Measurements from ENCODE around the gene TPO.
"Not testable (repeated sequence)": the region's sequence is repeated elsewhere in the genome, so short reads cannot be mapped to it uniquely, and the experiment has no call there.

TPO gene

DNA sequence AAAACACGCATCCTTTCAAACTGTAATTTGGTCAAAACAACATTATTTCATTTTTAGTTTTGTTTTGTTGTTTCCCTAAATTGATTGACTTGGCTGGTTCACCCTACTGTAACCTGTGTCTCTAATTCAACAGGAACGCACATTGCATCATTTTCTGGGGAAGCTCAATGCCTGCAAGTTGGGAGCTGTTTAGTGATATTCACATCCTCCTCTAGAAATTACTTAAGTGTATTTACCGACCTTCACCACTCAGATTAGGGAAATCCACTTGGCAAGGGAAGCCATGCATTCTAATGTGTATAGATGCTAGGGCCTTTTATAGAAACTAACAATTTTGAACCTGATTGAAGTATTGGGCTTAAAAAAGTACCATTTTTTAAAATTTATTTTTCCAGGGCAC lies 7.3 kb upstream of the TPO start:
- DNase-seq, result no peak

DNA sequence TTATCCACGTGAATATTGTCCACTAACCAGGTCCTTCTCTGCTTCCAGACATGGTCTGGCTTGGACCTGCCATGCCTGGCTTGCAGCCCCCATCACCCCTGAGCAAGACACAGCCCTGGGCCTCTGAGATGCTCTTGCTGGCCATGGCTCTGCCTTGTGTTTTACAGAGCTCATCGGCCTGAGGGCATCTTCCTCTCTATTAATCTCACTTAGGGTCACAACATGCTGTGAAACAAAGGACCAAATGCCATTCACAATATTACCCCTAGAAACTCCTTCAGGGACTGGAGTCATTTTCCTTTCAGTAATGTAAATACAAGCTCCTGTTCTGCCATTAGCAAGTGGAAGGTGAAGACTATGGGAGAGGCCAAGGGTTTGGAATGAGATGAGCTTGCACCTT lies 6.8 kb upstream of the TPO start:
- no peak for DNase-seq

DNA sequence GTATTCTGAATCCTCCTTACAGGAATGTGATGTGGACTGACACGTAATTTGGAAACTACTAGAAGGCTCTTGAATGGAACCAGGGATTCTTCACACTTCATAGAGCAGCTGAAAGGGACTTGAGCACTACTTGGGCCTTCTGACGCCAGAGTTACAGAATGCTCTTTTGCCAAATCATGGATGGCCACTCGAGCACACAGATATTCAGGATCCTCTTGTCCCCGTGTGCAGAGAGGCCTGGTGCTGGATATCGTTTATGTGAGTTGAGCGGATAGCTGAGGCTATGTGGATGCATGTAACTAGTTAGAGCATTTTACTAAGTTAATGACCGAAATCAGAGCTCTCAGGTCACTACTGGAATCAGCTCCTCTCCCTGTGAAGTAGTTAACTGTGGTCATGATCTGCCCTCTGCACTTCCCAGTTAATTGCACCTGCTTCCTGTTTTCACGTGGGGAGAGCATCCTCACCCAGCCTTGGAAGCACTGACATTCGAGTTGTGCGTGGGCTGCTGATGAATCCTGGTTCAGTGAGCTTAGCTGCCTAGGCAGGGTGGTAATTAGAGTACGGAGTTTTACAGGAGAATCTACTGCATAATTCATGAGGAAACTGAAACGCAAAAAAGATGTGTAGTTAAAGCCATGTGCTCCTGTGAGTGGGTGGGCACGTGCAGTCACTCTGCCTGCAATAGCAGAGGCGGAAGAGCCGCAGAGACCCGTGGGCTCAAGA lies 5.2 kb upstream of the TPO start:
- DNase-seq, result no peak

DNA sequence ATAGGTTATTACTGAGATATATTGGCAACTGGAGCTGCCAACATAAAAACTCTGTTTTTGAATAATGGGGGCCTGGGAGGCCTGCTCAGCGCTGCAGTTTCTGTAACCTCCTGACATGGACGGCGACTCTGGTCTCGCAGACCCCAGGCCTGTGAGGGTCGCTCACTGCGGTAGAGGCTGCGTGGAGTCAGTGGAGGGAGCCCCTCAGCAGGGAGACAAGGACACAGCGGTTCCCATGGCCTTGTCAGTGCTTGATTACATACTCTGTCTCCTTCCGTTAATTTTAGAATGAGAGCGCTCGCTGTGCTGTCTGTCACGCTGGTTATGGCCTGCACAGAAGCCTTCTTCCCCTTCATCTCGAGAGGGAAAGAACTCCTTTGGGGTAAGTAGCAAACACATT lies 858 bp downstream of the TPO start:
- no peak for DNase-seq

DNA sequence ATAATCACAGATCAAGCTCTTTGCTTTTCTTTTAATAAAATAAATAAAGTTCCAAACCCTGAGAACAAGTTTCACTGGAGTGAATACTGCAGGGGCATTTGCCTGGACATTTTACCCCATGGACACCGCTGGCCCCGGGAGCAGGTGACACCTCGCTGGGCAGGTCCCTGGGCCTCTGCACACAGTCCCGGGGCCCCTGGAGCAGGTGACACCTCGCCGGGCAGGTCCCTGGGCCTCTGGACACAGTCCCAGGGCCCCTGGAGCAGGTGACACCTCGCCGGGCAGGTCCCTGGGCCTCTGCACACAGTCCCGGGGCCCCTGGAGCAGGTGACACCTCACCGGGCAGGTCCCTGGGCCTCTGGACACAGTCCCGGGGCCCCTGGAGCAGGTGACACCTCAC lies 1.6 kb downstream of the TPO start:
- not testable (repeated sequence) for DNase-seq

DNA sequence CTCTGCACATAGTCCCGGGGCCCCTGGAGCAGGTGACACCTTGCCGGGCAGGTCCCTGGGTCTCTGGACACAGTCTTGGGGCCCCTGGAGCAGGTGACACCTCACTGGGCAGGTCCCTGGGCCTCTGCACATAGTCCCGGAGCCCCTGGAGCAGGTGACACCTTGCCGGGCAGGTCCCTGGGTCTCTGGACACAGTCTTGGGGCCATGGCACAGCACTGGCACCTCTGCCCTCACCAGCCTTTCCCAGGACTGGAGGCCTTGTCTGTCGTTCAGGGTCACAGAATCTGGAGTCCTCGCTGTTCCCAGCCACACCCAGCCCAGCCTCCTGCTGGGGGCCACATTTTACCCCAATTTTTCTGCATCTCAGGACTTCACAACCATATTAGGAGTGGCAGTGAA lies 2.2 kb downstream of the TPO start:
- DNase-seq, result no peak

DNA sequence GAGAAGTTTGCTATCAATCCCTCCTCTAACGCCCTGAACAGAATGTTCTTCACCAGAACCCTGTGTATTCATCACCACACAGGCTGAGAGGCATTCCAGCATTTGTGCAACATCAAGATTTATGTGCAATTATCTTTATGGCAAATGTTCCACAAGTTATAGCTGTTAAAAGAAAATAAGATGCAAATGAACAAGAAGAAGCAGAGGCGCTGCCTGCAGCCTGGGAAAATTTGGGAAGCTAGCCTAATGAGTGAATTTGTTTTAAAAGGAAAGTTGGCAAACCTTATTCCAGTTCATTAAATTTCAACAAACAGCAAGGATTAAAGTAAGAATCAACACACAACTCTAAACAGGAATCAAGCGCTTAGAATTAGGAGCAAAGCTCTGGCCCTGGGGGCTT lies 5.3 kb downstream of the TPO start:
- no peak for DNase-seq

DNA sequence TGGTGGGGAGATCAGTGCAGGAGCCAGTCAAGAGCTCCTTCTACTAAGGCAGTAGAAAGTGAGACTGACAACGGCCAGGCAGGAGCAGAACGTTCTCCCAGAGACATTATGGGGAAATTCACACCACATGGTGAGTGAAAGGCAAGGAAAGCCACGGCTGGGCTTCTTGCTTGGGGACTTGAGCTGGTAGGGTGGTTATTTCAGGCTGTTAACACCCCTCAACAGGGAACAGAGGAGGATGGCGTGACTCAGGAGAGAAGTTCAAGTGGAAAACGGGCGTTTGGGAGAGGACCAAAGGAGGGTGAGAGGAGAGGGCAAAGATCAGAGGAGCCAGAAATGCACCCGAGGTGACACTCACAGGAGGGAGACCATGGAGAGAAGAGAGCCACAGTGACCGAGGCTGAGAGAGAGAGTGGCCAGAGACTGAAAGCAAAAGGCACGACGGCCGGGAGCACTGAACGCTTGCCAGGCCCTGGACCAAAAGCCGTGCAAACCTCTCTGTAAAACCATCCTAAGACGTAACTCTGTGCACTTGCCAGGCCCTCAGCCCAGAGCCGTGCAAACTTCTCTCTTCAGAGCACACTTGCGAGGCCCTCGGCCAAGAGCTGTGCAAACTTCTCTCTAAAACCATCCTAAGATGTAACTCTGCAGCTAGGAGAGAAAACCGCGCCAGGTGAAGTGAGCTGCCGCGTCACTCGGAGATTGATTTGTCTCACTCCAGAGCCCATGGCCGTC lies 7.7 kb downstream of the TPO start:
- DNase-seq, result no peak

DNA sequence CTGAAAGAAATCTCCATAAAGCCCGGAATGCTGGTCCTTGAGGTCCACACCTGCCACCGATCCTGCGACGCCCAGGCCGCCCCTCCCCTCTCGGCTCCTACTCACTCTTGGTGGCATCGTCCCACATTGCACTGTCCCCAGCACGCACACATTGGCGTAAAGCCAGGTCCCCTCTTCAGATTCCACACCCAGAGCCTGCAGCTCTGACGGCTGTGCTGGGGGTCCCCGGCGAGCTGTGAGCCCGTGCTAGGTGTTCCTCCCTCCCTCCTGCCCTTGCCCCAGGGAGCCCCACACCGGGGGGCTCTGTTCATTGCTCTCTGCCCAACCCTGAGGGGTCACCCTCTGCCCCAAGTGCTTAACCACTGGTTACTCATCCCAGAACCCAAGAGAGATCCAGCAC lies 8.5 kb downstream of the TPO start:
- DNase-seq, result no peak

DNA sequence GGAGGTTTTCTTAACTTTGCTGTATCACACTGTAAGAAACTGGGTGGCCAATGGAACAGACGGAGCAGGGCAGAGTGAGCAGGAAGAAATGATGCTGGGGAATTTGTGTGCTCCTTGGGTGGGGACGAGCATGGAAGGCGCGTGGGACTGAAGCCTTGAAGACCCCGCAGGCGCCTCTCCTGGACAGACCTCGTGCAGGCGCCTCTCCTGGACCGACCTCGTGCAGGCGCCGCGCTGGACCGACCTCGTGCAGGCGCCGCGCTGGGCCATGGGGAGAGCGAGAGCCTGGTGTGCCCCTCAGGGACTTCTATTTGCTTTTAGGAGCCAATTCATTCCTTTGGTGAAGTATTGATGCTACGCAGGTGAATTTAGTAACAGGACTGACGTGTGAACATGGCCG lies 8.9 kb downstream of the TPO start:
- DNase-seq, result no peak

DNA sequence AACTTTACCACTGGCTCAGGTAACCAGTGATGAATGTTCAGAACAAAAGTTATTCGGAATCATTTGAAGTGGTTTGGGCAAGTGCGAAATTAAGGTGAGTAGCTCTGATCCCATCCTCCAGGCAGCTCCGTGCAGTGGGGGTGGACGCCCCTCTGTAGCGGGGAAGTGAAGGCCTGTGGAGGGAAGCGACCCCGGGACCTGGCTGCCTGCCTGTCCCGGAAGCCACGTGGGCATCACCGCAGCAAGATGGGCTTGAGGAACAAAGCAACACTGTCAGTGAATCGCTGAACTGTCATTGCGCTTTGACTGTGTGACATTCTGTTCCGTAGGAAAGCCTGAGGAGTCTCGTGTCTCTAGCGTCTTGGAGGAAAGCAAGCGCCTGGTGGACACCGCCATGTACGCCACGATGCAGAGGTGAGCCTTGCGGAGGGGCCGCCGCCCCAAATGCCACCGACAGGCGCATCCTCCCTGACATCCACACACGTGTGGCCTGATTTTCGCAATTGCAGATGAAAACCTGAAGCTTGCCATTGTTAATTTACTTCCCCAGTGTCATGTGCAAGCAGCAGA lies 9.5 kb downstream of the TPO start:
- DNase-seq, result no peak

DNA sequence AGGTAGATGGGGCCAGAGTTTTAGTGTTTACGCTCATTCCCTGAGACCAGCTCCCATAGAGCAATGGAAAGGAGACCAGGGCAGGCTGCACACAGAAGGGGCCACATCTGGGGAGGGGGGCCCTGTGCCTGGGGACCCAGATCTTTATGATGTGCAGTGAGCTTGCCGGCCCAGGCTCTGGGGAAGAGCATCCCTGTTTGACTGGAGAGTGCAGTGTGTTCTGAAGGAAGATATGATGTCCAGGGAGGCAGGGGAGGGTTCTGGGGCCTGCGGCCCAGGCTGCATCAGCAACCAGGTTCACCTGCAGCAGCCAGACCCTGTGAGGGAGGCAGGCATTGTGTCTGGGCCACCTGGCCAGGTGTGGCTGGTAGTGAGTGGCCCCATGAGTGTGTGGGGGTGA lies 13.8 kb downstream of the TPO start:
- DNase-seq, result no peak

DNA sequence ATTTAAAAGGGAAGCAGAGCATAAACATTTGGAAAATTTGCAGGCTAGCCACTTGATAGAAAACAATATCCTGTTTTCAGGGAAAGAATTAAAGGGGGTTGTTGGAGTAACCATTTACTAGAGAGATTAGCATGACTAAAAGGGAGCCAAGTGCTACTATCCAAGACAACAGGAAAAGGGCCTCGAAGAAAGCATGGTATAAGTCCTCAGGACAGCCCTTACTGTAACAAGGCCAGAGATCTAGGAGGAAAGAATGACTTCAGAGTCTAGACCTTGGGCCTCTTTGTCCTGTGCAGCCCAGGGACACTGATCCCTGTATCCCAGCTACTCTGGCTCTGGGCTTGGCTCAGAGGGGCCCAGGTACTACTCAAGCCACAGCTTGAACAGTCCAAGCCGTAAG lies 16.6 kb downstream of the TPO start:
- DNase-seq, result no peak

DNA sequence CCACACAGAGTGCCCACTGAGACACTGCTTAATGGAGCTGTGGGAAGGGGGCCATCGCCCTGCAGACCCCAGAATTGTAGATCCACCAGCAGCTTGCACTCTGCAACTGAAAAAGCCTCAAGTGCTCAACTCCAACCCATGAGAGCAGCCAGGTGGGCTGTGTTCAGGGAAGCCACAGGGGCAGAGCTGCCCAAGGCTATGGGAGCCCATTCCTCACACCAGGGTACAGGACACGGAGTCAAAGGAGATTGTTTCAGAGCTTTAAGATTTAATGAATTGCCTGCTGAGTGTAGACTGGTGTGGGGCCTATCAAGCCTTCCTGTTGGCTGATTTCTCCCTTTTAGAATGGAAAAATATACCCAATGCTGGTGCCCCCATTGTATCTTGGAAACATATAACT lies 17.2 kb downstream of the TPO start:
- DNase-seq, result no peak

DNA sequence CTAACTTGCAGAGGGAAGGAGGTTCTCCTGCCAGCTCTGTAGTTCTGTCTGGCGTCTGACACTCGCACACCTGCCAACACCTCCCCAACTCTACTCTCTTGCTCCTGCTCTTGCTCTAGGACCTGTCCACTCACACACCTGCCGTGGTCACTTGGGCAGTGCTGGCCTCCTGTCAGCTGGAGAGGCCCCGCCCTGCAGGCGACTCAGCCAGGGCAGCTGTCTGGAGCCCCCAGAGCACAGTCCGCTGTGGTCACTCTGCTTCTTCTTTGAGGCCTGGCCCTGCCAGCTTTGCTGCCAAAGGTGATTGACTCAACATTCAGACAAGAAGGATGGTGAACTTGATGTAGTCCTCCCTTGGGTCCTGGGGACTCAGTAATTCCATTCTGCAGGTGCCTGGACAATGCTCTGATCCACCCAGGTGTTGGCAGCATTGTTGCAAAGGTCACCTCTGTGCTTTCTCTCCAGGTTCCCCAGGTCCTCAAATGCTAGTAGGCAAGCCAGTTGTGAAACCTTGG lies 18.7 kb downstream of the TPO start:
- no peak for DNase-seq

DNA sequence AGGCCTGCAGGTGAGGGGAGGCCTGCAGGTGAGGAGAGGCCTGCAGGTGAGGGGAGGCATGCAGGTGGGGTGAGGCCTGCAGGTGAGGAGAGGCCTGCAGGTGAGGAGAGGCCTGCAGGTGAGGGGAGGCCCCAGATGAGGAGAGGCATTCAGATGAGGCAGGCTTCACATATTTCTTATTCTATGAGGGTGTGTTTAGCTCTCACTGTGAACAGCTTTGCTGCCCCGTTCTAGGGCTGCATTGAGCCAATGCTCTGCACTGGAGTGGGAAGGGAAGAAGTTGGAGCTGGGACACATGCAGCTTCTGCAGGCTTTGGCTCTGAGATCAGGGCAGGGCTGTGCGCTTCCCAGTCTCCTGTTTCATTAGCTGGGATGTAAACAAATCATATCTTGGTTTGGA lies 19.5 kb downstream of the TPO start:
- DNase-seq, result no peak

DNA sequence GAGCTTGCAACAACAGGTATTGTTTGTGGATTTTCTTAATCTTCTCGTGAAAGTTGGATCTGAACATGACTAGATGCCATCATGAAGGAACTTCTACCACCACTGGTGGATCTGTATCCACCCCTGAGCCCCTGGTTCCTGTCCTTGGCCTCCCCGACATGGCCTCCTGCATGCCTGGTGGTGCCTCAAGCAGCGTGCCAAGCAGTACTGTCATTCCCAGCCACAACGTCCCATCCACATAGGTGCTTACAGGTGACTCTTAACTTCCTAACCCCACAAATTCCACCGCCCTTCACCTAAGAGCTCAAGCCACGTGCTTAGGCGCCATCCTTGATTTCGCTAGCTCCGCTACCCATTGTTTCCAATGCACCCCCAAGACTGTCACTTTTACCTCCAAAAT lies 23.1 kb downstream of the TPO start:
- no peak for DNase-seq

DNA sequence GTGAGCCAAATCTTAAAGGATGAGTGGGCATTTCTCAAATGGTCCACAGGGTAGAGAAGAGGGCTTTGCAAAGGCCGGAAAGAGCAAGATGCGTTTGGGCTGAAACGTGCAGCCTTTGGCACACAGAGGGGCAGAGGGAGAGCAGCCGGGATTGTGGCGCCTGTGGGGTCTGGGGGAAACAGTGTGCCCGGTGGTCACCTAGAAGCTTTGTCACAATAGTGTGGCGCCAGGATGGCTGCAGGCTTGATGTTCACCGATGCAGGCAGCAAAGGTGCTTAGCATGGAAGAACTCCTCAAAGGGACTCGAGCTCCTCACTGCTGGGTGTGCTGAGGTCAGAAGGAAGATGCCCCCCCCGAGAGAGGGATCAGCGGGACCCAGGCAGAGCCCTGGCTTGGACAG lies 23.8 kb downstream of the TPO start:
- DNase-seq, result no peak

DNA sequence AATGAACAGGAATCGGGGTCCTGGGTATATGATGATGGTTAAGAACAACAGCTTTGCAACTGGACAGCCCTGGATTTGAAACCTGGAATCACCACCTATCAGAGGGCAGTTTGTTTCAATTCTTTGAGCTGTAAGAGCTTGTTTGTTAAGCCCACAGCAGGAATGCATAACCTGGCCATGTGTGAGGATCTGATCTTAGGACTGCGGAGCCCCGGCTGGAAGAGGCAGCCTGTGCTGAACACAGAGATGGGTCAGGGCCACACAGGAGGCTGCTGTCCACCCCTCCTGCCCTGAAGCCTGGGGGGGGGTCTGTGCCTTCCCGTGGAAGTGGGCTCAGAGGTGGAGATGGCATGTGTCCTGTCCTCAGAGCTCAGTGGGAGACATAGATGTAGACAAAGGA lies 24.3 kb downstream of the TPO start:
- DNase-seq, result no peak

DNA sequence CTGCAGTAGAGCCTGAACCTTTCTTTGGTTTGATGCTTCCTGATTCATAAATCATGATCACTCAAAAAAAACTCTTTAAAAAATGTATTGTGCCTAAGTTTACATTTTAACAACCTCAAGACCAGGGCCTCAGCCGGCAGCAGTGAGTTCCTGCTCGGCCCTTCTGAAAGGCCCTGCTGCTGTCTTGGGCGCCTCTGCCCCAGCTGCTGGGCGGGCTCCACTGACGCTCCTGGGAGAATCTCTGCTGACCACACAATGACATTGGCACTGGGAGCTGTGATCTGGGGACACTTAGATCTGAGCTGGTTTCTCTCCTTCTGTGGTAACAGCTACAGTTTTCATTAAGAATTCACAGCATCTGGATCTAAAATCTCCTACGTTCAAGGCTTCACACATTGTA lies 25.7 kb downstream of the TPO start:
- no peak for DNase-seq

DNA sequence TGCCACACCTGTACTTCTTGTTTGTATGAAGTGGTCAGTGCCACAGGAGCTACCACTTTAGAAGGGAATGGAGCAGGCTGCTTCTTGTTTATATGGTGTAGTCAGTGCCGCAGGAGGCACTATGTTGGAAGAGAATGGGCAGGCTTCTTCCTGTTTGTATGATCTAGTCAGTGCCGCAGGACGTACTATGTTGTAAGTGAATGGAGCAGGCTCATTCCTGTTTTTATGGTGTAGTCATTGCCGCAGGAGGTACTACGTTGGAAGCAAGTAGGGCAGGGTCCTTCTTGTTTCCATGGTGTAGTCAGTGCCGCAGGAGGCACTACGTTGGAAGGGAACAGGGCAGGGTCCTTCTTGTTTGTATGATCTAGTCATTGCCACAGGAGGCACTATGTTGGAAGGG lies 27.3 kb downstream of the TPO start:
- DNase-seq, result no peak

DNA sequence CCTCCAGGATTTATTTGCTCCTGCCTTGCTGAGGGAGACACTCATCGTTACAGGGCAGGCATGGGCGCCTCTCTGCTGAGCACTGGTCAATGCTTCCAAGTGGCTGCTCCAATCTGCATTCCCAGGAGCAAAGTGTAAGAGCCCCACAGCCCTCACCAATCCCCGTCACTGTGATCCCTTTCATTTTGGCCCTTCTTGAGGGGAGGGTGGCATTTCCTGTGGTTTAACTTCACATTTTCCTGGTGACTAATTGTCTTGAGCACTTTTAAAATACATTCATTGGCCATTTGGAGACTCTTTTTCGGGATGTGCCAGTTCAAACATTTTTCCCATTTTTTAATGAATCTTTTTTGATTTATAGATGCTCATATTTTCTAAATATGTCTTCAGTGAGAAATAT lies 33.0 kb downstream of the TPO start:
- DNase-seq, result peak; percentile 12

DNA sequence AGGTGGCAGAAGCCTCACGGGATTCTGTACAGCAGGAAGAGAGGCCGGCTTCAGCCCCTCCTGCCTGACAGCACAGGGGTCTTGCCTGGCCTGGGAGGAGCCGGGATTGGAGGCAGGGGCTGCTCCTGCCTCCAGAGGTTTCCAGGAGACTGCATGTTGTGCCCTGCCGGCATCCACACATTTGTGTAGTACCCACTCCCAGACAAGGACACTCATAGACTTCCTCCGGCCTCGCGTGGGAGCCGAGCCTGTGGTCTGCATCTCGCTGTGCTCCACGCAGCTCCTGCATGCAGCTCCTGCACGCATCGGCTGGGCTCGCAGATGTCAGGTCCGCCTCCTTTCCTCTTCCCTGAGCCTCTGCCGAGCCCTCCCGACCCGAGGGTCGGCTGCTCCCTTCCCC lies 34.7 kb downstream of the TPO start:
- no peak for DNase-seq

DNA sequence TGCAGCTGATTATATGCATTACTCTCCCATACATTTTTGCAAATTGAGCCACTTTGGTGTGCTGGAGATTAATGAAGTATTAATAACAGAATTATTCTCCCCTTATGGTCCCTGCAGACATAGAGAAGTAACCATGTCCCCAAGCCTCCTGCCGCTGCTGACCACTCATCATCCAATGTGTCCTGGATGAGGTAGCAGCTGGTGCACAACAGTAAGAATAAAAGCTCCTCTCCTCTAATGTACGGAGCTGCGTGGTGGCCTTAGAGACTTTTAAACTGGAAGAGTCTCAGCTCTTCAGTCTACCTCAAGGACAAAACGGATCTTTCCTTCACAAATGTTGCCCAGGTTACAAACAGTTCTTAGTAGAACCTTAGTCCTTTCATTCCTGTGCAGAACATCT lies 37.7 kb downstream of the TPO start:
- no peak for DNase-seq

Measured in fibroblast of skin of abdomen (primary cell).